ENCODE results near the gene PACSIN2. TPM values are rescaled to one million over a fixed set of nuclear protein-coding genes. Genes with fewer than 3 reads are reported as not detected.

PACSIN2 gene
- polyA plus RNA-seq, 2 of the 4 experiments (the other 2 are of a cell fraction), result 60.3 to 94.0 TPM

- CTCF ChIA-PET, result interaction anchor here (1.0 kb wide), 1 partner anchor 19 kb away, joined by 3 read pairs; no protein-coding TSS in a partner anchor
- no peak for TF ChIP-seq CHD2 (IDR thresholded peaks at IDR 0.05; ENCODE audit: low read length, partially characterized antibody)
- TF ChIP-seq RARB (CRISPR knock-in tag; IDR thresholded peaks at IDR 0.05), result no peak
- TF ChIP-seq BHLHE40 (IDR thresholded peaks at IDR 0.05; ENCODE audit: low read depth, low read length), result no peak
- no peak for TF ChIP-seq RCOR1 (IDR thresholded peaks at IDR 0.05; ENCODE audit: low read depth, low read length)
- no peak for TF ChIP-seq MAZ (IDR thresholded peaks at IDR 0.05; ENCODE audit: borderline replicate concordance, low read depth, low read length)
- TF ChIP-seq MYC (IDR thresholded peaks at IDR 0.05; ENCODE audit: borderline replicate concordance, low read length), result no peak
- no peak for TF ChIP-seq FOSB (CRISPR knock-in tag; IDR thresholded peaks at IDR 0.05)
- TF ChIP-seq HDAC2 (IDR thresholded peaks at IDR 0.05), result no peak
- TF ChIP-seq ZNF302 (CRISPR knock-in tag; IDR thresholded peaks at IDR 0.05), result no peak
- no peak for TF ChIP-seq HEYL (CRISPR knock-in tag; IDR thresholded peaks at IDR 0.05)
- no peak for TF ChIP-seq ESRRA (IDR thresholded peaks at IDR 0.05; ENCODE audit: borderline replicate concordance, low read length)
- TF ChIP-seq, protein P1, sequence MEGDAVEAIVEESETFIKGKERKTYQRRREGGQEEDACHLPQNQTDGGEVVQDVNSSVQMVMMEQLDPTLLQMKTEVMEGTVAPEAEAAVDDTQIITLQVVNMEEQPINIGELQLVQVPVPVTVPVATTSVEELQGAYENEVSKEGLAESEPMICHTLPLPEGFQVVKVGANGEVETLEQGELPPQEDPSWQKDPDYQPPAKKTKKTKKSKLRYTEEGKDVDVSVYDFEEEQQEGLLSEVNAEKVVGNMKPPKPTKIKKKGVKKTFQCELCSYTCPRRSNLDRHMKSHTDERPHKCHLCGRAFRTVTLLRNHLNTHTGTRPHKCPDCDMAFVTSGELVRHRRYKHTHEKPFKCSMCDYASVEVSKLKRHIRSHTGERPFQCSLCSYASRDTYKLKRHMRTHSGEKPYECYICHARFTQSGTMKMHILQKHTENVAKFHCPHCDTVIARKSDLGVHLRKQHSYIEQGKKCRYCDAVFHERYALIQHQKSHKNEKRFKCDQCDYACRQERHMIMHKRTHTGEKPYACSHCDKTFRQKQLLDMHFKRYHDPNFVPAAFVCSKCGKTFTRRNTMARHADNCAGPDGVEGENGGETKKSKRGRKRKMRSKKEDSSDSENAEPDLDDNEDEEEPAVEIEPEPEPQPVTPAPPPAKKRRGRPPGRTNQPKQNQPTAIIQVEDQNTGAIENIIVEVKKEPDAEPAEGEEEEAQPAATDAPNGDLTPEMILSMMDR (IDR thresholded peaks at IDR 0.05), result no peak
- no peak for TF ChIP-seq HOXA7 (CRISPR knock-in tag; IDR thresholded peaks at IDR 0.05)
- TF ChIP-seq PBX3 (IDR thresholded peaks at IDR 0.05), result no peak
- no peak for TF ChIP-seq POLR2AphosphoS2 (conservative IDR thresholded peaks at IDR 0.05; ENCODE audit: low read length)
- TF ChIP-seq CBX8 (IDR thresholded peaks at IDR 0.05), result no peak
- no peak for TF ChIP-seq SMC3 (IDR thresholded peaks at IDR 0.05)
- no peak for TF ChIP-seq POLR2A (IDR thresholded peaks at IDR 0.05; ENCODE audit: low read length)
- no peak for TF ChIP-seq JUN (IDR thresholded peaks at IDR 0.05)
- no peak for TF ChIP-seq TP53 (CRISPR knock-in tag; IDR thresholded peaks at IDR 0.05)
- H3K27ac ChIP-seq, result peak overlapping the region in 1 of 2 experiments; percentile 70; a peak in 3 of 6 replicates
Measured at GRCh38 chr22:43009444-43009843, 5.5 kb downstream of the PACSIN2 start.

DNA sequence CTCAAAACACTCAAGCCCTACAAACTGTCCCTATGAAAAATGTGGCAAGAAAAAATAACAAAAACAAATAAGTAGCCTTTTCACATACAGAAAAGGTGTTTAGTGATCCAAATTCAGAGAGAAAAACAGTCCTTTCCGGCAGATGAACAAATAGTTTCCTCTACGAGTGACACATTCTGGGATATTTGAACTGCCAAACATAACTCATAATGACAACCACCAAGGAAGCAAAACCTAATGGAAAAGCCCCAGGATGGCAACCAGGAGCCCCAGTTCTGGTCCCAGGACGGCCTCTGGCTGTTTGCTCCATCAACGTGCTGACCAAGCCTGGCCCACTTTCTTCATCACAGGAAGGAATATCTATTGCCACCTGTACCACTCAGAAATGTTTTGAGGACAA is 6.0 kb downstream of the PACSIN2 start:
- CTCF ChIA-PET, result no interaction called here
- Histone ChIP-seq H3K27ac (peak overlapping the region; percentile 2 to 70; a peak in 4 of 6 replicates), H3K4me1 (peaks cover 85% of the 10 kb centered on the region), H3K4me2 (peak overlapping the region; percentile 32), H3K4me3 (no peak overlapping the region), H3K9me3 (no peaks in the 10 kb centered on the region)
- DNase-seq (ENCODE audit: low read depth in 1 of 2, low spot score in 1 of 2) (no peak), ATAC-seq (no peak), FAIRE-seq (no peak)
- POLR2A ChIA-PET, result no interaction called here
- 29% methylated on average over 4 of the region's 4 CpGs for WGBS (ENCODE audit: missing lambda C conversion rate)
- TF ChIP-seq MAFK (IDR thresholded peaks at IDR 0.05; ENCODE audit: partially characterized antibody) (no peak), KDM5A (IDR thresholded peaks at IDR 0.05) (no peak), FOXS1 (CRISPR knock-in tag; IDR thresholded peaks at IDR 0.05) (no peak), BCL3 (IDR thresholded peaks at IDR 0.05) (no peak), ZFP36 (IDR thresholded peaks at IDR 0.05; ENCODE audit: borderline replicate concordance, partially characterized antibody) (no peak), MYC (IDR thresholded peaks at IDR 0.05; ENCODE audit: borderline replicate concordance, low read length) (no peak), HOXB13 (CRISPR knock-in tag; IDR thresholded peaks at IDR 0.05; ENCODE audit: low read depth) (no peak), RFX5 (IDR thresholded peaks at IDR 0.05) (no peak), PBX3 (IDR thresholded peaks at IDR 0.05) (no peak), EP300 (IDR thresholded peaks at IDR 0.05) (no peak), ELK1 (IDR thresholded peaks at IDR 0.05; ENCODE audit: low read depth, low read length) (no peak)

More at GRCh38 chr22:43009444-43009843, 5.5 kb downstream of the PACSIN2 start:
- H3K9me3 ChIP-seq, result no peaks in the 10 kb centered on the region
- no peak for DNase-seq (ENCODE audit: low read depth in 1 of 2, low spot score in 1 of 2)
- H3K4me3 ChIP-seq, result no peak overlapping the region
- POLR2A ChIA-PET, result no interaction called here
- H3K4me1 ChIP-seq, result peaks cover 80% of the 10 kb centered on the region
- no peak for FAIRE-seq
- WGBS (ENCODE audit: missing lambda C conversion rate), result 87% methylated on average over 4 of the region's 4 CpGs
- H3K4me2 ChIP-seq, result peak overlapping the region; percentile 32
- no peak for ATAC-seq

All from A549 (cell line).